ENCODE results near the gene RNF144A.

GRCh38 chr2:7034303-7034702 is 117.1 kb downstream of the RNF144A start:
- TF ChIP-seq EZH2 (IDR thresholded peaks at IDR 0.05; ENCODE audit: insufficient read depth, poor library complexity, severe bottlenecking) (no peak), EZH2phosphoT487 (IDR thresholded peaks at IDR 0.05; ENCODE audit: insufficient read depth, low read depth) (no peak)
